H1 (cell line): ENCODE measurements around the gene C16orf89. TPM values are rescaled to one million over a fixed set of nuclear protein-coding genes. Genes with fewer than 3 reads are reported as not detected.

Source experiments
- CHD7 ChIP-seq: fragments of 300-600 bp; sonication (generic); IDR thresholded peaks from 2 replicates; pipeline ENCODE4 v1.7.1; 2012; ENCODE audit warnings: low read length, moderate library complexity, mild to moderate bottlenecking, inconsistent platforms; ENCODE audit not compliant: insufficient replicate concordance
- EGR1 ChIP-seq: IDR thresholded peaks from 2 replicates; pipeline ENCODE4 v1.6.1; 2011; ENCODE audit warnings: low read depth, low read length, borderline replicate concordance
- HDAC2 ChIP-seq, 2 experiments: fragments of 300-600 bp in 1 of 2; sonication (generic) in 1 of 2; IDR thresholded peaks; 2 replicates each; pipeline ENCODE4 v1.6.1; 2011 to 2012; ENCODE audit warnings: low read depth in 2 of 2, low read length in 2 of 2, mild to moderate bottlenecking in 2 of 2, moderate library complexity in 2 of 2, borderline replicate concordance in 1 of 2, inconsistent platforms in 1 of 2
- SAP30 ChIP-seq: fragments of 300-600 bp; sonication (generic); IDR thresholded peaks from 2 replicates; pipeline ENCODE4 v1.7.1; 2012; ENCODE audit warnings: low read length, moderate library complexity, mild to moderate bottlenecking, inconsistent platforms; ENCODE audit not compliant: insufficient read depth, insufficient replicate concordance
- SIX5 ChIP-seq: IDR thresholded peaks from 2 replicates; pipeline ENCODE4 v1.6.1; 2011; ENCODE audit warnings: mild to moderate bottlenecking, low read depth, low read length
- YY1 ChIP-seq: IDR thresholded peaks from 2 replicates; pipeline ENCODE4 v1.6.1; 2011; ENCODE audit warnings: low read depth, mild to moderate bottlenecking, low read length
- polyA plus RNA-seq, 7 experiments: library from polyadenylated mRNA; depleted of rRNA in 3 of 7; stranded (reverse) in 5 of 7; unstranded in 2 of 7; fragments of >200 nt in 5 of 7; fragments of 200-250 nt in 2 of 7; gene quantifications; 1 replicate in 5 of 7; 2 replicates in 1 of 7; 4 replicates in 1 of 7; pipeline versions ENCODE4 v1.2.1 to v1.2.3, GENCODE V29; 2011 to 2013; ENCODE audit warnings: missing spikeins in 2 of 7, mixed read lengths in 2 of 7
- total RNA-seq: library from RNA; stranded (reverse); fragmentation: NEBNext Ultra II Directional; extraction: Animal tissue kit (Norgen Biotek cat#: 25700); gene quantifications from 2 replicates; pipeline ENCODE4 v1.2.1, GENCODE V29; 2021
- TF ChIP-seq, protein P1 (sequence below): IDR thresholded peaks from 2 replicates; pipeline ENCODE4 v1.6.1; 2012; ENCODE audit warnings: inconsistent platforms

Gene C16orf89
- total and polyA plus RNA-seq, 2 of the 8 experiments (the other 6 are each of a cell fraction or from before 2014, with no cell fraction given), result 6.7 to 9.9 TPM

GRCh38 chr16:5019775-5020174 is 46.0 kb downstream of the C16orf89 start (continued):
- TF ChIP-seq HDAC2 (IDR thresholded peaks at IDR 0.05; ENCODE audit: borderline replicate concordance in 1 of 2, low read depth in 2 of 2, low read length in 2 of 2) (no peak), YY1 (no peak), CHD7 (no peak), EGR1 (no peak), SIX5 (no peak), SAP30 (no peak)
- TF ChIP-seq, protein P1, sequence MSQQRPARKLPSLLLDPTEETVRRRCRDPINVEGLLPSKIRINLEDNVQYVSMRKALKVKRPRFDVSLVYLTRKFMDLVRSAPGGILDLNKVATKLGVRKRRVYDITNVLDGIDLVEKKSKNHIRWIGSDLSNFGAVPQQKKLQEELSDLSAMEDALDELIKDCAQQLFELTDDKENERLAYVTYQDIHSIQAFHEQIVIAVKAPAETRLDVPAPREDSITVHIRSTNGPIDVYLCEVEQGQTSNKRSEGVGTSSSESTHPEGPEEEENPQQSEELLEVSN, result no peak
